C4-2B (cell line): ENCODE results near the gene OSBPL1A.

ENCODE experiments used
- H3K27ac ChIP-seq: fragments of 450-650 bp; 2 replicates; pipeline ENCODE4 v1.5.1; 2017
- CTCF ChIP-seq: fragments of 450-650 bp; conservative IDR thresholded peaks from 2 replicates; pipeline ENCODE4 v1.5.1; 2017; ENCODE audit warnings: mild to moderate bottlenecking
- ZFX ChIP-seq: fragments of 450-650 bp; IDR thresholded peaks from 2 replicates; pipeline ENCODE4 v1.6.1; 2017

Gene OSBPL1A

DNA sequence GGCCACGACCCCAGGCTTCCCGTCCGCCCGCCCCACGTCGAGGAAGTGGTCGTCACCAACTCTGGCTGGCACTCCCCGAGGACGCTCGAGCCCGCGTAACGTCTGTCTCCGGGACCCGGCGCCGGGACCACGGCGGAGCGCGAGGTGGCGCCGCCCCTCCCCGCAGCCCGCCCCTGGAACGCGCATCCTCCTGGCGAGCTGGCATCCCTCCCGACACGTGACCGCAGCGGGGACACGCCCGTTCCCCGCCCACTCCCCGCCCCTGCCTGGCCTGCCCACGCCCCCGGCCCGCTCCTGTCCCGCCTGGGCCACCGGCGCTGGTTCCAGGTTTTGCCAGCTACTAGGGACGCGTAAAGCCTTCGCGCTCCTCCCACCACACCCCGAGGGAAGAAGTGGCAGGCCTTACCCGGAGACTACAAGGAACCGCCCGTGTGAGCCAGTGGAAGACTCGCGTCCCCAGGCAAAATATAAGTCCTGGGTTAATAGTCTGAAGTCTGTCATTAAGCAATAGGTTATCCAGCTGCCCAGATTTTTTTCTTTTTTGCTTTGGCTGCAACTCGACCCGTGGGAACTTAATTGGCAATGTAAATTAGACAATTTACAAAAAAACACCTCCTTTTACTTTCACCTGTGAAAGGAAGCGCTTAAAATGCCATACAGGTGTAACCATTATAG is at the start of gene OSBPL1A:
Gene OSBPL1A, minus strand, starts transcription at position 131 of the 675 bp plus-strand sequence. CDS start 20,291 bp downstream, outside the sequence.
- H3K27ac ChIP-seq = peak within 1 kb of the TSS; percentile 91

DNA sequence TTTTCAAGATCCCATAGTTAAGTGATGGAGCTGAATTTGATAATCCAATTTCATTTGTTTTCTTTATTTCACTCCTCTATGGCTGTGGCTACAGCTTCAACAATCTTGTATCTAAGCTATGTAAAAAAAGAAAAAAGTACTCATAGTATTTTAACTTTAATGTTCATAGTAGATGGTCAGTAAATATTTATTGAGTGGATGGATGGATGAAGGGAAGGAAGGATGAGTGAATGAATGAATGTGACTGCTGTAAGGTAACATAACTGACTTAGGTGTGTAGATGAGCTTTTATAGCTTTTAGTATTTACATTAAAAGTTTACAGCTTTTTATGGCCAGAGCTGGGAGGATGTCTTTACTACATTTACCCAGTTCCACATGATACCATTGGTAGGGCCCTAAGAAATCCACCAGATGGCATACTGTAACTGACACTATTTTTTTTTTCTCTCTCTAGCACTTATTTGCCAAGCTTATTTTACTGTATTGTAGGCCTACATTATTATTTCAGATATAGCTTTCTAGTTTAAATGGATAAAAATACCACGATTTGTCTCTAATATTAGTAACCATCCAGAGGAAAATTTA is 49.4 kb upstream of the OSBPL1A start:
- H3K27ac ChIP-seq = no peak overlapping the region
- peak; percentile 74 for TF ChIP-seq CTCF
- no peak for TF ChIP-seq ZFX

More for the DNA sequence above, at the start of gene OSBPL1A:
- TF ChIP-seq CTCF = no peak
- no peak for TF ChIP-seq ZFX

- TF ChIP-seq ZFX = no peak
- TF ChIP-seq CTCF = no peak
- H3K27ac ChIP-seq = no peak overlapping the region
These were observed 48.8 kb upstream of the OSBPL1A start for GRCh38 chr18:24446453-24446852.

DNA sequence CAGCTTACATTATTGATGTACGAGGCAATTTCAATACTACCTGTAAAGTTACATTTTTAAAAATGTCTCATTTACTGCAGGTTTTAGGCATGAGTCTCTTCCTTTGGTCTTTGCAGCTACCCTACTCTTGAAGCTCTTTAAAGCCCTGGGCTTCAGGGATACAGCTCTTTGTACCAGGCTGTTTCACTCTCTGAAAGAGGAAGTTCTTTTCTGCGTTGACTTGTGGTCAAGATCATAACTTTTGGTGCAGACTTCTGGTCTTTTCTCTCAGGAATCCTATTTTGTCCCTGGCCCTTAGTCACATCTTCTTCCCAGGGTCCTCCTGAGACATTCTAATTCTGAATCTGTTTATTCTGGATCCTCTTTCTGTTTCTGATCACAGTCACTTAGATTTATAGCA is 46.2 kb upstream of the OSBPL1A start:
- TF ChIP-seq CTCF (no peak), ZFX (no peak)
- H3K27ac ChIP-seq = no peak overlapping the region

DNA sequence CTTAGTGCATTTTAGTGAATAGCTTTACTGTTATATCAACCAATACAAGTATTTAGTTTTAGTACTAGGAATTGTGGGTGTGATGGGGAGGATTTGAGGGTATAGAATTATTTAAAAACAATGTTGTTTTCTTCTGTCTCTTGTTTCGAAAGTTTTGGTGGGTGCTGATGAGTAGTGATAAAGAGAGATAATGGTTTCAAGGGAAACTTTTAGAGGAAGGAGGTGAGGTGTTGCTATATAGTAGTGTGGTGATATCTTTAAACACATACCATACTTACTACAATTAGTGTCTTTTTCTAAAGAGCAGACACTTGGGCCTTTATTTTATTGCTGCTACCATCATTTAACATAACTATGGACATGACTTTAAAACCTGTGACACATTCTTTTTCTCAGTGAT is 39.3 kb upstream of the OSBPL1A start:
- no peak overlapping the region for H3K27ac ChIP-seq
- TF ChIP-seq ZFX (no peak), CTCF (no peak)

GRCh38 chr18:24432618-24433017 is 35.0 kb upstream of the OSBPL1A start:
- H3K27ac ChIP-seq = no peak overlapping the region
- TF ChIP-seq CTCF (no peak), ZFX (no peak)

DNA sequence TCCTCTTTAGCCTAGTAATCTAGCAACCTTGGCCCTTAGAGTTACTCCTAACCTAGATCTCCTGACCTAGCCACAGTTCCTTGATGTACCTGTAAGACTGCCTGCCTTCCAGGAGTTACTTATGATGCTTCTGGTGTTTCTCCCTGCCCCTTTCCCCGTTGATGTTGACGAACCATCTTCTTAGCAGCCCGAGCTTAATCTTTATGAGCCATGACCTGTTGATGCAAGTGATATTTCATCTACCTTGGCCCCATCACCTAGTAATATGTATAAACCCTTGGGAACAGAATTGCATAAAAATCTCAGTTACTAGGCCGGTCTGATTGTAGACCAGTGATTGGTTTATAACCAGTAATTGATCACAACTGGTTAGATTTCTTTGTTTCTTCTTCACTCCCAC is 31.6 kb upstream of the OSBPL1A start:
- no peak for TF ChIP-seq CTCF
- no peak for TF ChIP-seq ZFX
- H3K27ac ChIP-seq = no peak overlapping the region
